IMR-90 (cell line): ENCODE results near the gene DUXA. TPM values are rescaled to one million over a fixed set of nuclear protein-coding genes. Genes with fewer than 3 reads are reported as not detected.
"Not testable (repeated sequence)": the region's sequence is repeated elsewhere in the genome, so short reads cannot be mapped to it uniquely, and the experiment has no call there.

Experiments used
- ATAC-seq: fragments of 200-7000 bp; cut with Tn5 transposase; 2 replicates; pipeline ENCODE4 v1.9.1; 2020; ENCODE audit warnings: low read depth, mild to moderate bottlenecking, moderate library complexity
- BruUV-seq: library from RNA; stranded (reverse); fragments of 400-500 nt; replicated peaks from 2 replicates; lab custom pipeline; 2021; lab: Mats Ljungman, UMichigan
- CTCF ChIA-PET: fragments of 300-600 bp; formaldehyde crosslinking; extraction: SDS; loops from one replicate; lab custom pipeline; 2021; ENCODE audit warnings: antibody characterized with exemption; lab: Yijun Ruan, JAX
- POLR2A ChIA-PET: fragments of 300-600 bp; sonication (Branson Sonifier 250); formaldehyde crosslinking; loops from one replicate; lab custom pipeline; 2022; ENCODE audit warnings: antibody characterized with exemption; ENCODE audit not compliant: unreplicated experiment; lab: Charles Lee
- DNase-seq: peaks from one replicate; pipeline ENCODE4 v3.0.0; 2013
- H2AFZ ChIP-seq: replicated peaks from 2 replicates; pipeline ENCODE3; 2013; ENCODE audit warnings: low read length, mild to moderate bottlenecking; ENCODE audit not compliant: poor library complexity
- H2AK5ac ChIP-seq: 2 replicates; pipeline ENCODE4 v1.6.1; 2013; ENCODE audit warnings: low read depth, low read length, inconsistent platforms
- H2AK9ac ChIP-seq: replicated peaks from 2 replicates; pipeline ENCODE3; 2013; ENCODE audit warnings: mild to moderate bottlenecking, low read depth, low read length, moderate library complexity; ENCODE audit not compliant: poor library complexity
- H2BK120ac ChIP-seq: 2 replicates; pipeline ENCODE4 v1.6.1; 2013; ENCODE audit warnings: low read depth, low read length, inconsistent platforms
- H2BK15ac ChIP-seq: 3 replicates; pipeline ENCODE4 v1.6.1; 2013; ENCODE audit warnings: low read depth, low read length, inconsistent platforms
- H2BK20ac ChIP-seq: 2 replicates; pipeline ENCODE4 v1.6.1; 2013; ENCODE audit warnings: low read depth, mild to moderate bottlenecking, inconsistent platforms, low read length, moderate library complexity
- H2BK5ac ChIP-seq: 2 replicates; pipeline ENCODE4 v1.6.1; 2013; ENCODE audit warnings: mild to moderate bottlenecking, low read depth, low read length, inconsistent platforms; ENCODE audit not compliant: poor library complexity, severe bottlenecking
- H3K14ac ChIP-seq: replicated peaks from 2 replicates; pipeline ENCODE4 v1.6.1; 2013; ENCODE audit warnings: low read depth, low read length, inconsistent platforms
- H3K18ac ChIP-seq: 2 replicates; pipeline ENCODE4 v1.6.1; 2013; ENCODE audit warnings: low read depth, low read length, control low read depth
- H3K23ac ChIP-seq: 2 replicates; pipeline ENCODE4 v1.6.1; 2013; ENCODE audit warnings: low read depth, low read length, inconsistent platforms
- H3K27ac ChIP-seq: 2 replicates; pipeline ENCODE4 v1.5.1; 2013; ENCODE audit warnings: mild to moderate bottlenecking, control low read depth, low read length; ENCODE audit not compliant: insufficient read depth
- H3K27me3 ChIP-seq: 2 replicates; pipeline ENCODE4 v1.6.1; 2013; ENCODE audit warnings: low read length; ENCODE audit not compliant: control insufficient read depth, insufficient read depth
- H3K36me3 ChIP-seq: 2 replicates; pipeline ENCODE4 v1.6.1; 2013; ENCODE audit warnings: low read length, mixed read lengths; ENCODE audit not compliant: control insufficient read depth, insufficient read depth
- H3K4ac ChIP-seq: 2 replicates; pipeline ENCODE4 v1.6.1; 2013; ENCODE audit warnings: low read depth, low read length, inconsistent platforms
- H3K4me1 ChIP-seq: 2 replicates; pipeline ENCODE4 v1.6.1; 2013; ENCODE audit warnings: low read length, mixed read lengths; ENCODE audit not compliant: control insufficient read depth, insufficient read depth
- H3K4me2 ChIP-seq: 2 replicates; pipeline ENCODE4 v1.6.1; 2013; ENCODE audit warnings: low read depth, mild to moderate bottlenecking, control low read depth, low read length, moderate library complexity
- H3K4me3 ChIP-seq: 2 replicates; pipeline ENCODE4 v1.5.1; 2013; ENCODE audit warnings: low read depth, mild to moderate bottlenecking, control low read depth, low read length, moderate library complexity; ENCODE audit not compliant: insufficient read depth
- H3K56ac ChIP-seq: 2 replicates; pipeline ENCODE4 v1.6.1; 2013; ENCODE audit warnings: low read length, inconsistent platforms; ENCODE audit not compliant: insufficient read depth; ENCODE audit errors: extremely low read depth
- H3K79me1 ChIP-seq, 2 experiments: 2 replicates each; pipeline ENCODE4 v1.6.1; 2013; ENCODE audit warnings: low read length in 2 of 2, inconsistent platforms in 1 of 2, low read depth in 1 of 2
- H3K9ac ChIP-seq: 2 replicates; pipeline ENCODE4 v1.6.1; 2013; ENCODE audit warnings: low read depth, low read length, control low read depth
- H3K9me1 ChIP-seq: 2 replicates; pipeline ENCODE4 v1.6.1; 2013; ENCODE audit warnings: low read length, inconsistent platforms; ENCODE audit not compliant: insufficient read depth
- H3K9me3 ChIP-seq: 2 replicates; pipeline ENCODE4 v1.6.1; 2013; ENCODE audit warnings: low read length; ENCODE audit not compliant: control insufficient read depth, insufficient read depth
- H4K20me1 ChIP-seq: 2 replicates; pipeline ENCODE4 v1.6.1; 2013; ENCODE audit warnings: low read length, inconsistent platforms; ENCODE audit not compliant: insufficient read depth
- H4K5ac ChIP-seq: 2 replicates; pipeline ENCODE4 v1.6.1; 2013; ENCODE audit warnings: mild to moderate bottlenecking, low read depth, low read length, control low read depth
- H4K8ac ChIP-seq, 2 experiments: 2 replicates each; pipeline ENCODE4 v1.6.1; 2013; ENCODE audit warnings: low read depth in 2 of 2, low read length in 2 of 2, control low read depth in 1 of 2, inconsistent platforms in 1 of 2
- H4K91ac ChIP-seq: 2 replicates; pipeline ENCODE4 v1.6.1; 2013; ENCODE audit warnings: low read depth, low read length, inconsistent platforms; ENCODE audit not compliant: insufficient read depth
- MAFK ChIP-seq: IDR thresholded peaks from 2 replicates; pipeline ENCODE4 v1.6.1; 2012; ENCODE audit warnings: low read depth, low read length, improper control_type of control experiment
- RAD21 ChIP-seq: IDR thresholded peaks from 2 replicates; pipeline ENCODE4 v1.6.1; 2012; ENCODE audit warnings: low read length, improper control_type of control experiment
- RCOR1 ChIP-seq: IDR thresholded peaks from 2 replicates; pipeline ENCODE4 v1.6.1; 2012; ENCODE audit warnings: mild to moderate bottlenecking, low read length, improper control_type of control experiment; ENCODE audit not compliant: insufficient replicate concordance
- WGBS, 2 experiments: methylation state at CpG; one replicate each; pipeline versions ENCODE4 v1.1.5 to v1.1.7; 2013; ENCODE audit warnings: missing lambda C conversion rate in 2 of 2; ENCODE audit not compliant: insufficient read length in 1 of 2; ENCODE audit errors: extremely low coverage in 2 of 2; 5-methylcytosine and 5-hydroxymethylcytosine counted together
- dilution Hi-C: fragments of 300-500 bp; cut with HindIII; formaldehyde crosslinking; loops from one replicate; pipeline ENCODE4 v1.14.3; 2018; ENCODE audit warnings: low sequenced_read_pairs; ENCODE audit not compliant: unreplicated experiment
- in situ Hi-C: fragments of 300-500 bp; cut with MboI; formaldehyde crosslinking; loops from 3 replicates; pipeline ENCODE4 v1.14.3; 2019; ENCODE audit warnings: low sequenced_read_pairs, inconsistent platforms, mixed read lengths
- intact Hi-C: fragments of 100-400 bp; cut with micrococcal nuclease; formaldehyde crosslinking; loops from 2 replicates; pipeline ENCODE4 v1.10.0; 2022
- polyA plus RNA-seq, 3 experiments: library from polyadenylated mRNA; depleted of rRNA; stranded (reverse); fragments of >200 nt; gene quantifications; 2 replicates each; pipeline ENCODE4 v1.2.3, GENCODE V29; 2012; ENCODE audit warnings: low replicate concordance in 1 of 3
- total RNA-seq: library from RNA; depleted of rRNA; stranded (reverse); fragments of >200 nt; gene quantifications from 2 replicates; pipeline ENCODE4 v1.2.3, GENCODE V29; 2012

Gene DUXA
- total and polyA plus RNA-seq, 2 of the 4 experiments (the other 2 are of a cell fraction), result not detected

DNA sequence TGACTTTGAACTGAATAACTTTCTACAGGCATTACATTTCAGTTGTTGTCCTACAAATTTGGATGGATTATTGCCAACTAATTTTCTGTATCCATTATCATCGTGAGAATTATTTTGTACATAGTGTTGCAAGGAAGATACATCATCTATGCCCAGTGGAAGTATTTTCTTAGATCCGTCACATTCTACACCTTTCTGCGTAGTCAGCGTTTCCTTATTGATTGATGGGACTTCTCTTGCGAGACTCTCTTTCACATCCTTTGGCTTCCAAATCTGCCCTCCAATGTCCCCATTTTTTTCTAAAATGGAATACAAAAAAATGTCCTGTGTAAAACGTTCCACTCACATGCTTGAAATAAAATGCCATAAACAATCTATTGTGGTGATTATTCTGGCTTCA, 31.5 kb downstream of the DUXA start:
- no peak overlapping the region for H3K4ac ChIP-seq
- dilution Hi-C loops, result no loop called here
- no peak overlapping the region for H2AK5ac ChIP-seq
- WGBS, 2 experiments, result 60% methylated on average over 3 of the region's 6 CpGs; no CpG with 5 or more reads in 1 of the 2 experiments
- H3K9ac ChIP-seq, result no peak overlapping the region
- H2BK20ac ChIP-seq, result no peak overlapping the region
- H3K27me3 ChIP-seq, result no peaks in the 10 kb centered on the region
- H4K5ac ChIP-seq, result no peak overlapping the region
- H3K79me1 ChIP-seq, result no peaks in the 10 kb centered on the region
- H2AK9ac ChIP-seq, result no peak overlapping the region
- H3K4me2 ChIP-seq, result no peak overlapping the region
- H4K8ac ChIP-seq, result no peak overlapping the region
- H3K27ac ChIP-seq, result no peak overlapping the region
- intact Hi-C loops, result no loop called here
- H3K18ac ChIP-seq, result no peak overlapping the region
- no peak overlapping the region for H4K91ac ChIP-seq
- CTCF ChIA-PET, result no interaction called here
- no peaks in the 10 kb centered on the region for H3K9me1 ChIP-seq
- ATAC-seq (no peak), DNase-seq (no peak)
- H4K20me1 ChIP-seq, result no peaks in the 10 kb centered on the region
- H2BK120ac ChIP-seq, result no peak overlapping the region
- POLR2A ChIA-PET, result no interaction called here
- H3K14ac ChIP-seq, result no peak overlapping the region
- H3K23ac ChIP-seq, result no peak overlapping the region
- TF ChIP-seq MAFK (peak; percentile 84), RAD21 (no peak), RCOR1 (no peak)
- no peaks in the 10 kb centered on the region for H3K4me1 ChIP-seq
- no peak overlapping the region for H2BK5ac ChIP-seq
- no peak overlapping the region for H3K4me3 ChIP-seq
- no peak overlapping the region for H2AFZ ChIP-seq
- in situ Hi-C loops, result no loop called here
- no peak overlapping the region for H2BK15ac ChIP-seq
- H3K36me3 ChIP-seq, result no peaks in the 10 kb centered on the region
- no TSS peak for BruUV-seq
- H3K56ac ChIP-seq, result no peak overlapping the region
- H3K9me3 ChIP-seq, result peaks cover 14% of the 10 kb centered on the region

- H3K9ac ChIP-seq, H2AK5ac ChIP-seq, in situ Hi-C loops, H4K8ac ChIP-seq, H3K4me1 ChIP-seq, H3K4ac ChIP-seq, H3K56ac ChIP-seq, BruUV-seq, H3K27ac ChIP-seq, dilution Hi-C loops, intact Hi-C loops, H3K79me1 ChIP-seq, H4K20me1 ChIP-seq, H3K36me3 ChIP-seq, H2AK9ac ChIP-seq, H3K27me3 ChIP-seq, H3K14ac ChIP-seq, H3K18ac ChIP-seq, CTCF ChIA-PET, ATAC-seq, H3K4me2 ChIP-seq, H3K9me3 ChIP-seq, POLR2A ChIA-PET, H2BK20ac ChIP-seq, H4K91ac ChIP-seq, H2BK5ac ChIP-seq, H4K5ac ChIP-seq, H3K4me3 ChIP-seq, H3K23ac ChIP-seq, H2AFZ ChIP-seq, H2BK15ac ChIP-seq, H3K9me1 ChIP-seq, DNase-seq, H2BK120ac ChIP-seq: not testable (repeated sequence)
- no CpG with 5 or more reads among the region's 3 CpGs for WGBS, 2 experiments
Observed at GRCh38 chr19:57127403-57127802, 39.9 kb downstream of the DUXA start.
